ENCODE data around the gene MAGI2.
"Not testable (repeated sequence)": the region's sequence is repeated elsewhere in the genome, so short reads cannot be mapped to it uniquely, and the experiment has no call there.

Gene MAGI2

DNA sequence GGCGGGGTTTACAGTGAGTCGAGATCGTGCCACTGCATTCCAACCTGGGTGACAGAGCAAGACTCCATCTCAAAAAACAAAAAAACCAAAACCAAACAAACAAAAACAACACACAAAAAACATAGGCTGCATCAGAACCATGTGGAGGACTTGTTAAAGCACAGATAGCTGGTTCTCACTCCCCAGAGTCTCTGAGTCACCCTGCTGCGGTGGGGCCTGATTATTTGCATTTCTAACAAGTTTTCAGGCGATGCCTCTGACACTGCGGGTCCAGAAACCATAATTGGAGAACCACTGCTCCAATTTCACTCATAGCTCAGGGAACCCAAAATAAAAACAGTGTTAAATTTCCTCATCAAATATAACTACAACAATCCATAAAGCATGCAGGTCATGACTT is 816.7 kb downstream of the MAGI2 start:
- DNase-seq (ENCODE audit: low read depth) = no peak

DNA sequence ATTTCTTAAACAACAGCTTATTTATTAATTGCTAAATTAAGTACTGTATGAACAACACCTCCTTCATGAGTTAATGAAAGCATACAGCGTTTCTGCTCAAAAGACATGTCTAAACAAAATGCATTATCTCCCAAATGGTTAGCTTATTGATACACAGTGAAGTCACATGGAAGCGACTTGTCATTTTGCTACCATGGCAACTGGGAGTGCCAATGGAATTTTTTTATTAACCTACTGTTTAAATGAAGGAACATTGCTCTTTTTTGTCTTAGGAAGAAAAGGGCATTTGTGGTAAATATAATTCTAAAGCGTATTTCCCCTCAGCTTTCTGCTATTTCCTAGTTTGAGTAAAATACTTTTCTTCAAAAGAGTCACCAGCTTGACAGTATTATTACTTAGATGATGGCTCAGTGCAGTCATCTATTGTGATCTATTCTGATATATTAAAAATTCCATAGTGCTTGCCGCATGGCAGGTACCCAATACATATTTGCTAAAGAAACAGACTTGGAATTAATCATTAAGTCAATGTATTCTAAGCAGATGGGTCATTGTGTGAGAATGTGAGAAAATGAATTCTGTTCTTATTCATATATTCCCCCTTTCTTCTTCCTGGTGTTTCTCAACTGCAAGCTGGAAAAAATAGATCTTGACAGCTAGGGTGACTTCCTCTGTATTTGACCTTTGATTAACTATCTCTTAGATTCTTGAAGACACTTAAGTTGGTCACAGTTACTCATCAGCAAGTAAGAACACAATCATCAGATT is 818.3 kb downstream of the MAGI2 start:
- DNase-seq (ENCODE audit: low read depth) = no peak

DNA sequence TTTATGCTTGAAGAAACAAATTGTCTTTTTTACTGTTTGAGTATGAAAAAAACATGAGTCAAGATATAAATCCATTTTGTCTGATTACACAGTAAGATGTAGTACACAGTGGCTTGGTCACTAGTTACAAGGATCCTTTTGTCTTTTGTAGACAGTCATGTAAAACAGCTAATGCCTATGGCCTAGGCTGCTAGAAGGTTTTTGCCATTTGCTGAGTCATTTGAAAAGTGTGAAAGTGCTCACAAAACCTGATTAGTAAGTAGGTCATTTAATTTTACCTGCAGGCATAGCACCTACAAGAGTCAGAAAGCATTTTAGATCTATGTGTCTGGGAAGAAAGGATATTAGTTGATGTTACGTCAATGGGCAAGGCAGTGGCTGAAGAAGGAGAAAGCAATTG is 819.4 kb downstream of the MAGI2 start:
- no peak for DNase-seq (ENCODE audit: low read depth)

DNA sequence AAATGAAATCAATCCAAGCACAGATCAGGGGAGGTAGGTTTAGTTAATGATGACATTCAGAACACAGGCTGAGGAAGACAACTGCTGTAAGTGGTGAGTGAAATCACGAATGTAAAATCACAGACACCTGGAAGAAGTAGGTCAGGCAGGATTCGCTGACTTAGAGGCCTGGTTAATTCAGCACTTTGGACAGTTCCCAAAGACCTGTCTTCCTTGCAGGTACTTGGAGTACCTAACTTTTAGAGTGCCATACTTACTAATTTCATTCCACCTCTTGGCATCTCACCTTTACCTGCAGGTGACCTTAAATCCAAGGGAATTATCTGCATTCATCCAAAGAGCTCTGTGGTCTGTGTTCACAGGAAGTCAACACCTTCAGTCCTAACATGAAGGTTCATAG is 832.5 kb downstream of the MAGI2 start:
- DNase-seq (ENCODE audit: low read depth) = no peak

DNA sequence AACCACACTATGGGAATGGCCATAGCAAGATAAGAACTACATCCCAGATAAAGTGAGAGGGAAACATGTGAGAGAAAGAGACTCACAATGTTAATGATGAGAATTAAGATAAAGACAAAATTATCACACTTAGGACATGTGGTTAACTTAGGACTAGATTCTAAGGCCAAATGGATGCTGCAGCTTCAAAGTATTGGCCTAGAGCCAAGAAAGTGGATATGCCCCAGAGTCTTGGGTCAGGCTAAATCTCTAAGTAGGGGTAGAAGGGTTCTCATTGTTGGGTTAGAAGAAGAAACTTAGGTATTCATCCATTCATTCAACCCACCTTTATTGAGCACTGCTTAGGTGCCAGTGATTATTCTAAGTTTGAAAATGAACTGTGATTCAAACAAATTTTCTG is 836.9 kb downstream of the MAGI2 start:
- DNase-seq (ENCODE audit: low read depth) = no peak

DNA sequence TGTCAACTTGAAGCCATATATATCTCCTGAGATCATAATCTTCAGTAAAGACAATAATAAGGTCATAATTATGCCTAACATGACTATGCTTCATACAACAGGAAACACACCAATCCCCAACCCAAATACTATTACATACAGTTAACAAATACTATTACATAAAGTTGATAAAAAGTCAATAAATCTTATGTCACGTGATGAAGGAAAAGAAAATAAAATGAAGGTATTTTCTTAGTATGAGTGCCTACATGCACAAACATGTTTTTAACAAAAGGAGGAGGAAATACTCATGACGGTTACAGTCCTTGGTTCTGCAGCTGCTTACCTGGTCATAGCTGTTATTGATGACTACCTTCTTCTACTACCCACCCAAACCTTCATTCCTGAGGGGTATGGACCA is 844.2 kb downstream of the MAGI2 start:
- no peak for DNase-seq (ENCODE audit: low read depth)

DNA sequence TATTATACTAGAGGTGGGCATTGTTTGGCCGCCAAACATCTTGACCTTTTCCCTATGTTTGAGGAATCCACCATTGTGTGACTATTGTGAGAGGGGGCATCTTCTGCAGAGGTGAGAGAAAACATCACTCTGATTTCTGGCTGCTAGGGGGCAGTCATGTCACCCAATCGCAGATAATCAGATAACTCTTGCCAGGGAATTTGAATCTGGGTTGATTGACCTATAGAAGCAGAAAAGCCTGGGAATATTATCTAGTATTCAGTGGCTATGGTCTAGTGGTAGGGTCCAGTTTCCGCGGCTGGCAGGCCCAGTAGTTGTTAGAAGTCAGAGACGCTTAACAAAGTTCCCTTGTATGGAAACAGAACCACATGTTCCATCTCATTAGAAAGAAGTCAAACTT is 846.4 kb downstream of the MAGI2 start:
- DNase-seq (ENCODE audit: low read depth) = no peak

DNA sequence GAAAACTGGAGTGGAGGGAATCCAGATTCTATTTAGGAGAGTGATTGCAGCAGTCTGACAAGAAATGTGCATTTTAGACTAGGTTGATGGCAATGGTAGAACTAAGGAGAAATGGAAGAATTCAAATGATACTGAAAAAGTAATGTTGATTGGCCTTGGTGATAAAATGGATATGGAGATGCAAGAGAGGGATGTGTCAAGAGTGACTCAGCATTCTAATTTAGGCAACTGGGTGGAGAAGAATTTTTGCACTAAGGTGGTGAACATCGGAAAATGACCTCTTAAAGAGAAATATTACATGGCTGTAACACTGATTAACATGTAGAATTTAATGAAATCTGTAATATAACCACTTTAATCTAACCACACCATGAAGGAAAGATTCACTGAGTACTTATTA is 848.3 kb downstream of the MAGI2 start:
- no peak for DNase-seq (ENCODE audit: low read depth)

DNA sequence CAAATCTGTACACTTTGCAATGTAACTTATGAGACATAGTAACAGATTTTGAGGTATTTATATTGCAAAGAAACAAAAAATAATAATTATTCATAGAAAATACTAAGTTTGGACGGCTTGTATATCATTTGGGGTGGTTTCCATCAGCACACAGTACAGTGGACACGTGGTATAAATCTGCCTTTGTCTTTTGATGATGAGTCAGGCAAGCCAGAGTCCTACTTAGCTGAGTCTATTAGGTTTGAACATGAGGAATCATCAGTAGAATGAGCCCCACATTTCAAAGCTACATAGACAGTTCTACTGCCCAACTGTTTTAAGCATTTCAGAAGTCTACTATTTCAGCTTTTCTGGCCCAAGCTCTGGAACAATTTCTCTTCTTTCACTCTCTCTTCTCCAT is 851.7 kb downstream of the MAGI2 start:
- no peak for DNase-seq (ENCODE audit: low read depth)

DNA sequence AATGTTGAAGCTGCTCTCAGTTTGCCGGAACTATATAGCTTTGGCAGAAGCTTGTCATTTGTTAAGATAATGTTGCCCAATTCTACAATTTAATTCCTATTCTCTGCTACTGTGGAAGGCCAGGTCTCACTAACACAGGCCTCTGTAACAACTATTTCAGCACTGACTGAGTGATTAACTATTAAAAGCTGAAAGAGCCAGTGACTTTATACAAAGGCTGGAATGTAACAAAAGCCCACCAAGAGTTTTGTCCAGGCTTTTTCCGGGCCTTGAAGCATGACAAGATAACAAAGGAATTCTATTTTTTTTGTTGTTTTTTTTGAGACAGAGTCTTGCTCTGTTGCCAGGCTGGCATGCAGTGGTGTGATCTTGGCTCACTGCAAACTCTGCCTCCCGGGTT is 859.3 kb downstream of the MAGI2 start:
- no peak for DNase-seq (ENCODE audit: low read depth)

DNA sequence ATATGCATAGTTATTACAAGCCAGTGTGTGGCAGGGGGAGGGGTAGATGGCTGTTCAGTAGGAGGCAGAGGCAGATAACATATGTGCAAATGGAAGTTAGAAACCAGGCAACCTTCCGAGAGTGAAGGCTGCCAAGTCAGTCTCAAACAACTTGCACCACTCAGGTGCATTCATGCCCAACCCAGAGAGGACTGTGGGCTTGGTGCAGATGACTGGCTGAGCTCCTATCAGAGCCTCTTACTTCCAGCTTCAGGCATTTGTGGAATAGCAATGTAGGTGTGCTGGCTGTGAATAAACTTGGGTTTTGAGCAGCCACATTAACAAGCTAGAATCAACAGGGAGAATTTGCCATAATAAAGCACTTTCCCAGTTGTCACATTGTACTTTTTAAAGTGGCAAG is 865.1 kb downstream of the MAGI2 start:
- DNase-seq (ENCODE audit: low read depth) = no peak

DNA sequence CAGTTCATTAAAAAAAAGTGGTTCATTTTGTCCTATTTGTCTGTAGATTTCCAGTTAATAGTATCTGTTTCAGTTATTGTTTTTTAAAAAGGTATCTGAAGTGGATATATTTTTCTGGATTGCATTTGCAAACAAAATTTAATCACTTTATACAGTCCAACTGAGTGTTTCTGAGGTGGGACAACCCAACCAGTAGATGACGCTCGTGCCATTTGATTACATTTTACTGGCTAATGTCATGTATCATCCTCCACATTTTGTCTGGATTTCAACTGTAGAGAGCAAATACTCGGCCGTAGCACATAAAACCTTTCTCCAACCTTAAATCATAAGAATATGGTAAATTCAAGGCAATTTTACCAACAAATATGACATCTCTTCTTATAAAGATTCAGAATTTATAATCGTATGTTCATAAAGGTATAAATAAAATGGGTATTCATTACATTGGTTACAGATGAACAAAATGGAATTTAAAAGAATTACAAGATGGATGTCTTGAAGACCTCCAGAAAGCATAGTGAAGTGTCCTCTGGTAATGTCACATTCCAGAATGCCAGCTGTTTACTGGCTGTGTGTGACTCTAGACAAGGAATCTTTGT is 865.9 kb downstream of the MAGI2 start:
- no peak for DNase-seq (ENCODE audit: low read depth)

DNA sequence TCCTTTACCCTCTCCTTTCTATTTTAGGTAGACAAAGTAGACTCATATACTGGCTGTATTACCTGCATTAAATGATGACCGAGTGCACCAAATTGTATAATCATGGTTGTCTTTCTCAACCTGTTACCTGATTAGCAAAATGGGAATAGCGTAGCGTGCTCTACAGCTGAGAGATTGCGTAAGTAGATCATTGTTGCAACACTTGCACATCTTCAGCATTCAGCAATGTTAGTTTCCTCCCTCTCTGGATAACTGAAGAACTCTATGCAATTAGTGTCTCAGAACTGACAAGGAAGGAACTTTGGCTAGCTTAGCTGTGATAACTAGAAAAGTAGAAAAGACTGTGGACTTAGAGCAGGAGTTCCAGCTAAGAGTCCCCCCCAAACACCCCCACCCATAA is 867.5 kb downstream of the MAGI2 start:
- no peak for DNase-seq (ENCODE audit: low read depth)

DNA sequence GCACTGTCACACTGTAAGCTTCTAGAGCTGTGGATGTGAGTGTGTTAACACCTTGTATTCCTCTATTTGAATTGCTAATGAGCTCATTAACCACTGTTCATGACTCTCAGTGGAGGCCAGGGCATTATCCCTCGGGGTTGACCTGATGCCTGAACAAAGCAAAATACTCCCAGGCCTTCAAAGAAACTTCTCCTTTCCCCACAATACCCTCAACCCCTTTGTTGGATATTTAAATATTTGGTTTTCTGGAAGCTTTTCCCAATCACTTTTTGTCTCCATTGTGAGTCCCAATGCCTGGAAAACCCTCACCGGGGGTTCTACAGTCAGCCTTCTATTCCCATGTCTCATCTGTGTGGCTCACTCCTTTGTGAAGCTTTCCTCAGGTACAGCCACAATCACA is 874.8 kb downstream of the MAGI2 start:
- no peak for DNase-seq (ENCODE audit: low read depth)

DNA sequence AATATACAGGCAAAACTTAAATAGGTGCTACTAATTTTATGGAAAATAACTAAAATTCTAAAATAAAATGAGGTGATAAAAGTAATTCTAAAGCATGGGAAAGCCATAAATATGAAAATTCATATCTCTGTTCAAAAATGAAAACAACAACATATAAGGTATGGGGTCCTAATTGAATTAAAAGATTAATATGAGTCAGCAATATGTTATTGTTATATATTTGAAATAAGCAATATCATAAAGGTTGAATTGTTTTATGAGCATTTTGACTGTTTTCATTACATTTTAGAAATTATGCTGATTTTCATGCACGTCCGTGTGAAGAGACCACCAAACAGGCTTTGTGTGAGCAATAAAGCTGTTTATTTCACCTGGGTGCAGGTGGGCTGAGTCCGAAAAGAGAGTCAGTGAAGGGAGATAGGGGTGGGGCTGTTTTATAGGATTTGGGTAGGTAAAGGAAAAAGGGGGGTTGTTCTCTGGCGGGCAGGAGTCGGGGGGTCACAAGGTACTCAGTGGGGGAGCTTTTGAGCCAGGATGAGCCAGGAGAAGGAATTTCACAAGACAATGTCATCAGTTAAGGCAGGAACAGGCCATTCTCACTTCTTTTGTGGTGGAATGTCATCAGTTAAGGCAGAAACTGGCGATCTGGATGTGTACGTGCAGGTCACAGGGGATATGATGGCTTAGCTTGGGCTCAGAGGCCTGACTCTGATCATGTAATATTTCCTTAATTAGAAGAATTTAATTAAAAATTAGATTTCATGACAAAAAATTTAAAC is 876.1 kb downstream of the MAGI2 start:
- DNase-seq (ENCODE audit: low read depth) = not testable (repeated sequence)

DNA sequence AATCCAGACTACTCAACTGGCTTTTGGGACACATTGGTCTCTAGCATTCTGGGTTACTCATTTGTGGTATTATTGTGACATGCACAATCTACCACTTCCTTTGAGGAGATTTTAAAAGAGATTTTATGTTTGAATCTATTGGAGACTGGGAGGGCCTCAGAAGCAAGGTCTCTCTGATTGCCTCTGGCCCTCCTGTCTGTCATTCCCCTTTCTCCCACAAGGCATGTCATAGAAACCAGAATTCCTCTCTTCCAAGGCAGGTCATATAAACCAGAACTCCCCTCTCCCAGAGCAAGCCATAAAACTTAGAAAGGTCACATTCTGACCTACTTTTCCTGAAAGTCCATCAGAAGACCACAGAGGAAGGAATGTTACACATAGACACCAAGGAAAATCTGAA is 877.2 kb downstream of the MAGI2 start:
- no peak for DNase-seq (ENCODE audit: low read depth)

DNA sequence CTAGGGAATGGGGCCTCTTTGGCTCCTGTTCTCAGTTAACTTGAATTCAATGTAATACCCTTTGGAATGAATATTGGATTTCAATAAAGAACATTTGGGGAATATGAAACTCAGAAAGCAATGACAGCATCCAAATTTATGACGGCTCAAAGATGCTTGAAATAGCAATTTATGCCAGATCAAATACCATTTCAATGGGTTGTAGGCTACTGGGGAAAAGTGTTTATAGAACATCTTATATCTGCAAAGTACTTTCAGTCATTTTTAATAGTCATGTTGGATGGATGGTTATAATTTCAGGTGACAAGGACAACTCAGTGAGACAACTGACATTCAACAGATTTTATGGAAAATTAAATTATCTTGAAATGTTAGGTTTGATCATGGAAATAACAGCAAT is 882.2 kb downstream of the MAGI2 start:
- DNase-seq (ENCODE audit: low read depth) = no peak

DNA sequence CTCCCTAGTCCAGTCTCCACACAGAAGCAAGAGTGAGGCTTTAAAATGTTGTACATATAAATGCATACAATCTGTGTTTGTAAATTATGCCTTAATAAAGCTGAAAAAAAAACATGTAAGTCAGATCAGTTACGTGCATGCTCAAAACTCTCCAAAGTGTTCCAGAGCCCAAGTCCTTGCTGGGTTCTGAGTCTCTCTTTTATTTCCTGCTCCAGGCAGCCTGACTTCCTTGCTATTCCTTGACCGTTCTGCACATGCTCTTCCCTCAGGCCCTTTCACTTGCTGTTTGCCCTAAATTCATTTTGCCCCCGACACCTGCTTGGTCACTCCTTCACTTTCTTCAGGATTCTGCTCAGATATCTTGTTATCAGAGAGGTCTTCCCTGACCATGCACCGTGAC is 884.8 kb downstream of the MAGI2 start:
- no peak for DNase-seq (ENCODE audit: low read depth)

DNA sequence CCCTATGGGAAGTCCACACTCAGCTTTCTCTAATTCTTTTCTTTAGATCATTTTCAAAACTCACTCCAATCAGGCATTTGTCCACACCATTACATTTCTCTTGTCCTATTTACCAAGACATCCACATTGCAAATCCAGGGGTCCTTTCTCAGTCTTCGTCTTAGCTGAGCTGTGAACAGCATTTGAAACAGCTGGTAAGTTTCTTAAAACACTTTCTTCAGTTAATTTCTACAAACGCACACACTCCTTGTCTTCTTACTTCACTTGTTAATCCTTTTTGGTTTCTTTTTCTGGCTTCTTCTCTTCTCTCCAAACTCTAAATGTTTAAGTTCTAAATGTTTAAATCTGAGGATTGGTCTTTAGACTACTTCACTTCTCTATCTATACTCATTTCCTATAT is 885.6 kb downstream of the MAGI2 start:
- DNase-seq (ENCODE audit: low read depth) = no peak

DNA sequence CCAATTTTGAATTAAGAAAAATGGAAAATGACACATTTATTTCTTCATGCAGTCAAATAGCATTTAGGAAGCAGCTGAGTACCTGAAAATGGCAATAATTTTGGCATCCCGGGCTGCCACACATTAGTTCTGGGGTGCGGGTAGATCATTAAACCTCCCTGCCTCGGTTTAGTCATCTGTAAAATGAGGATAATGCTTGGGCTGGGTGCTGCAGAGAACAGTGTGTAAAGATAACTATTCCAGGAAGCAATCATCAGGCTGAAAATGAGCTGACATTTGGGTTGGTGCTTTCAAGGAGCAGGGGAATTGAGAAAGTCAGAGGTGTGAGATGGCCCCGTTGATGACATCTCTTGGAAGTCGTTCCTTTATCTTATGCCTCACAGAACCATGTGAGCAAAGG is 887.7 kb downstream of the MAGI2 start:
- DNase-seq (ENCODE audit: low read depth) = no peak

DNA sequence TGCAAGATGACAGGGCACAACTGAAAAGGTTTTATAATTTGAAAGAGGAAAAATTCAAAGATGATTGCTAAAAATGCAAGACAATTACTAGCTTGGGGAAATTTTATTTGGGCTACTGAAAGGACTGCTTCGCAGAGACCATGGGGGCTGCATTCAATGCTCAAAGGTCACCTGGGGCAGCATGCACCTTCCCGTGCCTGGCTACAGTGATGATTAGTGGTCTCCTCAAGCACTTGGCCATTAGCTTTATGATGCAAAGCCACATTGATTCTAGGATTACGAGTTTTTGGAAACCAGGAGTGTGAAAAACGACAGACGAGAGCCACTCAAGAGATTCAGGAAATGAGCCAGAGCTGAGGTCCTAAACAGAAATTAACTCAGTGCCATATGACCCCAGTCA is 890.3 kb downstream of the MAGI2 start:
- no peak for DNase-seq (ENCODE audit: low read depth)

DNA sequence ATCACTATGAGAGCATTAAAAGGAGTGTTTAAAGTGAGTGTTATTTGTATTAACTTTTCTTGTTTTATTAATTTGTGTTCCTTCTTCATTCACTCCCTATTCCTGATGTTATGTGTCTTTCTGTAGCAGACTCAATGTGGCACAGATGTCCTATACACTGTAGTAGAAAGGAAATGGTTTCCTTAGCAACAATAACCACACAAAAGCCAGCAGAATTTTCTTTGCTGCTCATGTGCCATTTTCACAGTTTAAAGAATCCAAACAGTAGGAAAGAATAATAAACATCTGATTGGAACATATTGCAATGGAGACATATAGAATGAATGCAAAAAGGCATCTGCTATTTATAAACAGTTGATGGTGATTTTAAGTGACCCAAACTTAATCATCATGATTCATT is 891.3 kb downstream of the MAGI2 start:
- DNase-seq (ENCODE audit: low read depth) = no peak

DNA sequence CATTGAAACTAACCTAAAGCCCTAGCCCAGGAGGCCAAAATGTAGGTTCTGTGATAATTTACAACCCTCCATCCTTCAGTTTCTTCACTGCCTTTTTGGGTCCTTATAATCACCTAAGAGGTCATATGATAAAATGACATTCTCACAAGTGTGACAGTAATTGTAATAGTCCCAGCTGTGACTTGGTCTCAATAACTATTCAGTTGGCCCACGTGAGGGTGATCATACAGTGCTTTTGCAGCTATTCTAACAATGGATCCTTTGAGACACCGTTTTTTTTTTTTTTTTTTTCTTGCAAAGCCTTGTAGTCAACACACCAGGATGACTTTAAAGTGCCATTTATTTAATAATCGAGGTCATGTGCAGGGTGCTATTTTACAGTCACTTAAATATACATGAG is 894.9 kb downstream of the MAGI2 start:
- DNase-seq (ENCODE audit: low read depth) = no peak
